Fibroblast of skin of back (primary cell): ENCODE measurements around the gene RPS27A. TPM values are rescaled to one million over a fixed set of nuclear protein-coding genes. Genes with fewer than 3 reads are reported as not detected.
A peak's percentile ranks its signal among the peaks of the same experiment; 100 is the strongest.
"Not testable (repeated sequence)": the region's sequence is repeated elsewhere in the genome, so short reads cannot be mapped to it uniquely, and the experiment has no call there.

ENCODE experiments used
- DNase-seq: peaks from one replicate; pipeline ENCODE4 v3.0.0-alpha.2; 2013
- polyA plus RNA-seq, 2 experiments: library from polyadenylated mRNA; unstranded; fragments of 120-200 nt; gene quantifications; one replicate each; pipeline ENCODE4 v1.2.1, GENCODE V29; 2013; ENCODE audit not compliant: insufficient read length in 2 of 2

The RPS27A gene
- 1,142 TPM for polyA plus RNA-seq (2013, experiment 1 of 2; ENCODE audit: insufficient read length)
- polyA plus RNA-seq (2013, experiment 2 of 2; ENCODE audit: insufficient read length) = 1,251 TPM

DNA sequence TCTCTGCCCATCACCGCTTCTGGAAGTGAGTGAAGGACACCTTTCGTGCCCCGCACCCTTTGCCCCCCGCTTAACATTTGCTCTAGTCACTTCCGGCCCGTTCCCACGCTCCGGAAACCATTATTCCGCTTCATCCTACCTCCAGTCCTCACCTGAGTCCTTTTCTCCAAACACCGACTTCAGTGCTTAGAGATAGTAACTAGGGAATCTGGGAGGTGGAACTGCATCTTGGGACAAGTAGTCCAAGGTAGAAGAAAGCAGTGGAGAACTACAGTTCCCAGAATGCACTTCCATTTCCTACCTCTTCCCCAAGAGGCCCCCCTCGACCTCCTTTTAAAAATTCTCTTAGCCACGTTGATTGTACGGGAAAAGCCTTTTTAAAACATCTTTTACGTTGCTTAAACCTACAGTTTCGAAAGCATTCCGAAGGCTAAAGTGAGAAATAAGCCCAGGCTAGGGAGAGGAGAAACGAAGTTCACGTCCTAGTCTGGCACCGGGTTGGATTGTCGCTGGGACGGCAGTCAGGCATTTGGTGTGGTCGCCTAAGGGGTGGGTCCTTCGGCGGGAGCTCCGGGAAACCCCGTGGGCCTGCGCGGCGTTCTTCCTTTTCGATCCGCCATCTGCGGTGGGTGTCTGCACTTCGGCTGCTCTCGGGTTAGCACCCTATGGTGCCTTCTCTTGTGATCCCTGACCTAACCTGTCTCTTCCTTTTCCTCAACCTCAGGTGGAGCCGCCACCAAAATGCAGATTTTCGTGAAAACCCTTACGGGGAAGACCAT lies at the start of gene RPS27A, which contains the start of gene CLHC1:
Gene RPS27A, plus strand, starts transcription at position 605 of the 779 bp plus-strand sequence. Its CDS starts 137 bp downstream, at position 742.
Gene CLHC1, minus strand, starts transcription at position 210 of the 779 bp plus-strand sequence. CDS start 9,882 bp downstream, outside the sequence.
- DNase-seq = peak; percentile 98

DNA sequence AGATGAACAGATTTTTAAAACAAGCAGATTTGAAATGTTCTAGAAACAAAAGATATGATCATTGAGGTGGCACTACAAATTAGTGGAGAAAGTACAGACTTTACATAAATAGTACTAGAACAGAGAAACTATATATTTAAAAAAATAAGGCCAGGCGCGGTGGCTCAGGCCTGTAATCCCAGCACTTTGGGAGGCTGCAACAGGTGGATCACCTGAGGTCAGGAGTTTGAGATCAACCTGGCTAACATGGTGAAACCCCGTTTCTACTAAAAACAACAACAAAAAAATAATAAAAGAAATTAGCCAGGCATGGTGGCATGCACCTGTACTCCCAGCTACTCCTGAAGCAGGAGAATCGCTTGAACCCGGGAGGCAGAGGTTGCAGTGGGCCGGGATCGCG lies 45.7 kb upstream of the RPS27A start:
- not testable (repeated sequence) for DNase-seq

DNA sequence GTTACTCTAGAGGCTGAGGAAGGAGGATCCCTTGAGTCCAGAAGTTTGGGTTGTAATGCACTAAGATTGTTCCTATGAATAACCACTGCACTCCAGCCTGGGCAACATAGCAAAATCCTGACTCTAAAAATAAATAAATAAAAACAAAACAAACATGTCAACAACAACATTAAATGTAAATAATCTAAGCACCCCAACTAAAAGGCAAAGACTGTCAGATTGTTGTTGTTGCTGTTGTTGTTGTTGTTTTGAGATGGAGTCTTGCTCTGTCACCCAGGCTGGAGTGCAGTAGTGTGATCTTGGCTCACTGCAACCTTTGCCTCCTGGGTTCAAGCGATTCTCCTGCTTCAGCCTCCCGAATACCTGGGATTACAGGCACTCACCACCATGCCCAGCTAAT lies 40.6 kb upstream of the RPS27A start:
- DNase-seq = not testable (repeated sequence)

DNA sequence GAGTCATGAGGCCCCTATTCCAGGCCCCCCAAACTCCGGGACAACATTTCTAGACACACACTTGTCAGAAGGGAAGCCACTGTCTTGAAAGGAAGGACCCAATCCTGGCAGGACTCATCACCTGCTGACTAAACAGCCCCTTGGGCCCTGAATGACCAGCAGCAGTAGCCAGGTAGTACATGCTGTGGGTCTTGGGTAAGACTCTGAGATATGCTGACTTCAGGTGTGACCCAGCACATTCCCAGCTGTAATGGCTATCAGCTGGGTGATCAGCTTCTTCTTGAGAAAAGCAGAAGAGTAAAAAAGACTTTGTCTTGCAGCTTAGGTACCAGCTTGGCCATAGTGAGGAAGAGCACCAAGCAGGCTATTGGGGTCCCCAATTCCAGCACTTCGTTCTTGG lies 36.0 kb upstream of the RPS27A start:
- DNase-seq = no peak

DNA sequence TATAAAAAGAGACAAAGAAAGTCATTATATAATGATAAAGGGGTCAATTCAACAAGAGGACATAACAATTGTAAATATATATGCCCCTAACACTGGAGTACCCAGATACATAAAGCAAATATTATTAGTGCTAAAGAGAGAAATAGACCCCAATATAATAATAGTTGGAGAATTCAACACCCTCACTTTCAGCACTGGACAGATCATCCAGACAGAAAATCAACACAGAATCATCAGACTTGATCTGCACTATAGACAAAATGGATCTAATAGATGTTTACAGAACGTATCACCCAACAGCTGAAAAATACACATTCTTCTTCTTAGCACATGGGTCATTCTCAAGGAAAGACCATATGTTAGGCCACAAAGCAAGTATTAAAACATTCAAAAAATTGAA lies 32.1 kb upstream of the RPS27A start:
- no peak for DNase-seq

DNA sequence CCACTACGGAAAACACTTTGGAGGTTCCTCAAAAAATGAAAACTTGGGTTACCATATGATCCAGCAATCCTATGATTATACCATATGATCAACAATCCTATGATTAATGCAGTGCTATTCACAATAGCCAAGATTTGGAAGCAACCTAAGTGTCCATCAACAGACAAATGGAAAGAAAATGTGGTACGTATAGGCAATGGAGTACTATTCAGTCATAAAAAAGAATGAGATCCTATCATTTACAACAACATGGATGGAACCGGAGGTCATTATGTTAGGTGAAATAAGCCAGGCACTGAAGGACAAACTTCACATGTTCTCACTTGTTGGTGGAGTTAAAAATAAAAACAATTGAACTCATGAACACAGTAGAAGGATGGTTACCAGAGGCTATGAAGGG lies 28.0 kb upstream of the RPS27A start:
- no peak for DNase-seq

DNA sequence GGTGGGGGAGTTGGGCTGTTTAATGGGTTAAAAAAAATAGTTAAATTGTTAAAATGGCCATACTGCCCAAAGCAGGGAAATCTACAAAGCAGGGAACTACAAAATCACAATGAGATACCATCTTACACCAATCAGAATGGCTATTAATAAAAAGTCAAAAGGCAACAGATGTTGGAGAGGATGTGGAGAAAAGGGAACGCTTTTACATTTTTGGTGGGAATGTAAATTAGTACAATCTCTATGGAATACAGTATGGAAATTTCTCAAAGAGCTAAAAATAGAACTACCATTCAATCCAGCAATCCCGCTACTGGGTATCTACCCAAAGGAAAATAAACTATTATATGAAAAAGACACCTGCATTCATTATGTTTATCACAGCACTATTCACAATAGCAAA lies 27.5 kb upstream of the RPS27A start:
- DNase-seq = no peak

DNA sequence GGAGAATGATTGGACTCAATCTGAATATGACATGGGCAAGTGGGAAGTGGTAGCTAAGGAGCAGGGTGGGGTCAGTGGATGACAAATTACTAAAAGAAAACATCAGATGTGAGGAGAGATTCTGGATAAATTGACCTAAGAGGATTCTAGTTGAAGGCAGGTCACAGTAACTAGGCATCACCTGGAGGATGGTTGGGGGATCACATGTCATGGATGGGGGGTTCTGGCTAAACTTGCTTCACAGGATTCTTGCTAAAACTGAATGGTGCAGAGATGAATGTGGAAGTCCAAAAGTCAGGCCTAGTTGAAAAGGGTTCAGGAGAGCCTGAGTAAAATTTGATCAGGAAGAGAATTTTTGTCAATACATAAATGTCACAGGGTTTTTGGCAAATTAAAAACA lies 18.7 kb upstream of the RPS27A start:
- no peak for DNase-seq

DNA sequence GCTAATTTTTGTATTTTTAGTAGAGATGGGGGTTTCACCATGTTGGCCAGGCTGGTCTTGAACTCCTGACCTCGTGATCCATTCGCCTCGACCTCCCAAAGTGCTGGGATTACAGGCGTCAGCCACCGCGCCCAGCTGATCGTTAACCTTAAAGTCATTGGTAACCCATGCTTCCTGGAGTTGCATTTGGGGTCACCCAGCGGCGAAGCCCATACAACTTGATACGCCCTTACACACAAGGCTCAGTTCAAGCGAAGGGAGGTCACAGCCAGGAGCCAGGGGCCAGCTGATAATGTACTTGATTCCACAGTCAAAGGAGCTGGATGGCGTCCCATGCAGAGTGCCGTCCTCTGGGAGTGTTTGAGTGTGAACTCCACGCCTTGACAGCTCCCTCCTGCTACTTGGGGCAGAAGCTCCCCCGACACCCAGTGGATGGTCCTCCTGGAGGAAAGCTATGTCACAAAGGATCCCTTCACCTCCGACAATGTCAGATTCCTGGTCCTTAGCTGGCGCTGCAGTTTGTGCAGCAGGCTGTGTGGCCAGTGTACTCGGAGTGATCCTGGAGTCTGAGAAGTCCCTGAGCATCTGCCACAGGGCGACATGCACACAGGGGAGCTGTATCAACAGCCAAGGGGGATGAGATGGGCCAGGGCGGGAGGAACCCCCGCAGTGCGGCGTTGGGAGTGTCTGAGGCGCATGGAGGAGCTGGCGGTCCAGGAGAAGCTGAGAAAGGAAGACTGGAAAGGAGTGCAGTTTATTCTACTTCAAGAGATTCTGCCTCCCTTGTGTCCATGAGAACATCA lies 8.3 kb upstream of the RPS27A start:
- DNase-seq = no peak

DNA sequence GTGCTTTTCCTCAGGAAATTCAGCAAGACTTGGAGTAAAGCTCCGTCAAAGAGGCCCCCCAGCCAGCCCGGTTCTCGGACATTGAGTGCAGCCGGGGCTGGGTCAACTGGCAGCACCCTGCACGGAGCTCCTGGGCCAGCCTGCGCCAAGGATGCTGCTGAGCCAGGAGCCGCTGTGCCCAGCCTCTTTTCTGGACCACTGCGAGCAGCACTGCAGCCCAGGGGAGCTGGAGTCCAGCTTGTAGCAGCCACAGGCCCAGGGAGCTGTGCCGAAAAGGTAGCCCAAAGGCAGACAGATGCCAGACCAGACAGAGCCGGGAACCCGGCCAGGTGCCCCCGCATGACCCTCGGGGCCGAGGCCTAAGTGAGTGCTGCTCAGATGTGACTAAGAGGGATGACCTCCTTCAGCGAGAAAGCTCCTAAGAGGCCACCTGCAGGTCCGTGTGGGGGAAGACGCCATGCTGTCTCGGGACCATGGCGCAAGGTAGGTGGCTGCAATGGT lies 7.7 kb upstream of the RPS27A start:
- no peak for DNase-seq

DNA sequence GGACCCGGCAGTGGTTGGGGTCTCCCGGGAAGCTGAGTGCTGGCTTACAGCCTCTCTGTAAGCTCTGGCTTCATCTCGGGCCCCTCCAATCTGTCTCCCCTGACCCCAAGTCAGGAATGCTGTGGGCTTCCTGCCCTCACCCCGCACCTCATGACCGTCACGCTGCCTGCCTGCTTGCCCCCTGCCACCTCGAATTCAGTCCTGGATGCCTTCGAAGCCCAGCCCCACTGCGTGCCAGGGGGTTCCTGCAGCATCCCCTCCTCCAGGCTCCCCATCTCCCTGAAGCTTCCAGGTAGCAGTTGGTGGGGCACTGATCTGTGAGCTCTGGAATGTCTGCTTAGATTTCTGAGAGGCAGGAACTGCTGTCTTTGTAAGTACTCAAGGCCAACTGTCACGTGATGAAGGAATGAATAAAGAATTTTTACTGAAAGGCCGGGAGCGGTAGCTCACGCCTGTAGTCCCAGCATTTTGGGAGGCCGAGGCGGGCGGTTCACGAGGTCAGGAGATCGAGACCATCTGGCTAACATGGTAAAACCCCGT lies 6.9 kb upstream of the RPS27A start:
- DNase-seq = no peak

DNA sequence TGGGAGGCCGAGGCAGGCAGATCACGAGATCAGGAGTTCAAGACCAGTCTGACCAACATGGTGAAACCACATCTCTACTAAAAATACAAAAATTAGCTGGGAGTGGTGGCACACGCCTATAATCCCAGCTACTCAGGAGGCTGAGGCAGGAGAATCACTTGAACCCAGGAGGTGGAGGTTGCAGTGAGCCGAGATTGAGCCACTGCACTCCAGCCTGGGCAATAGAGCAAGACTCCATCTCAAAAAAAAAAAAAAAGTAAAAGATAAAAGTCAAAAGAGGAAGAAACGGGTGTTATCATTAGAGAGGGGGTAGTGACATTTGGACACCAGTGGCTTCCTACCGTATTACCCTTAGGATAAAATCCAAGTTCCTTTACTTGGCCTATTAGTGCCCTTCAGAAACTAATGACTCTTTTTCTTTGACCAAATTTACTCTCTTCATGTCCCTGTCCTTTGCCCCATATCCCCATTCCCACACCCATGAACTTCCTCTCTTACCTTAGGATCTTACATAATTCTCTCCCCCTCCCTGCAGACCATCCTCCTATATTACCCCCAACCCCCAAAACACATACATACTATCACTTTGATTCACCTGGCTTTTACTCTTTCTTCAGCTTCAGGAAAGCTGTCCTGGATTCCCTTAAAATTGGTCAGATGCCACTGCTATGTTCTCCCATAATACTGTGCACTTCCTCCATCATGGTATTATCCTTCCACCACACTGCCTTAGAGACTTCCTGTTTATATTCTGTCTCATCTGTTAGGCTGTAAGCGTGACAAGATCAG lies 4.9 kb upstream of the RPS27A start:
- DNase-seq = peak; percentile 14

DNA sequence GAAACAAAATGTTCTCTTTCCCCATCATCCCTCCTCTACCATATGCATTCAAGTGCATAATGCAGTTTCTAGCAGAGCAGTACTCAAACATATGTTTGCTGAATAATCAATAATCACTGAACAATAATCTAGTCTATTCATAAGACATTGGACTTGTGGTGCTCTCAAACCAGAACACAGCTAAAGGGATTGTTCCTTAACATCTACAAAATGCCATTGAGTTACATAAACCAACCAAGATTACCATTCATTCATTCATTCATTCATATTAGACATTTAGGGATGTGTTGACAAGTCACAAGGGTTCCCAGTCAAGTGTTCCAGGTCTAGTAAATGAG lies 4.3 kb upstream of the RPS27A start:
- no peak for DNase-seq

DNA sequence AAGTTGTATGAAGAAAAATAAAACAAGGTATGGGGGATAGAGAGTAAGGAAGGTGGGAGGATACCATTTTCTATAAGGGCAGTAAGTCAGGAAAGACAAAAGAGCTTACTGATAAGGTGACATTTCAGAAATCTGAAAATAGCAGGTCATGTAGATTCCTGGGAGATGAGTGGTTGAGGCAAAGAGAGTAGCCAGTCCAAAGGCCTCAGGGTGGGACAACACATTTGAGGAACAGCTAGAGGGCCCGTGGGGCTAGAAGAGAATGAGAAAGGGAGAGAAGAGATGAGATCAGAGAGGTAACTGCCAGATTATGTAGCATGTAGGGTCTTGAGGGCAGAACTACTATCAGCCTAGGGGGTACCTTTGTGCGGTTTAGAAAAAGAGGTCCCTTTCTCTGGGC lies 3.3 kb upstream of the RPS27A start:
- no peak for DNase-seq

DNA sequence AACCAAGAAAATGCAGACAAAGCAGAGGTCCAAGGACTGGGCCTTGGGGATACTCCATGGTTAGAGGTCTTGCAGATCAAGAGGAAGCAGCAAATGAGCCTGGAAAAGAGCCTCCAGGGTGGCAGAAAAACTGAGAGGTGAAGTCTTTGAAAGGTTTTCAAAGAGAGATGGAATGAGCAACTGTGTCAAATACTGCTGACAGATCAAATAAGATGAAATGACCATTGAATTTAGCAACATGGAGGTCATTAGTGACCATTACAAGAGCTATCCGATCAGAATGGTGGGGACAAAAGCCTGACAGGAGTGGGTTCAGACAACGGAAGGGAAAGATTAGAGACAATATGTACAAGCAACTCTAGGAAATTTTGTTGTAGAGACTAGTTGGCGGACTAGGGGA lies 1.9 kb upstream of the RPS27A start:
- DNase-seq = no peak

DNA sequence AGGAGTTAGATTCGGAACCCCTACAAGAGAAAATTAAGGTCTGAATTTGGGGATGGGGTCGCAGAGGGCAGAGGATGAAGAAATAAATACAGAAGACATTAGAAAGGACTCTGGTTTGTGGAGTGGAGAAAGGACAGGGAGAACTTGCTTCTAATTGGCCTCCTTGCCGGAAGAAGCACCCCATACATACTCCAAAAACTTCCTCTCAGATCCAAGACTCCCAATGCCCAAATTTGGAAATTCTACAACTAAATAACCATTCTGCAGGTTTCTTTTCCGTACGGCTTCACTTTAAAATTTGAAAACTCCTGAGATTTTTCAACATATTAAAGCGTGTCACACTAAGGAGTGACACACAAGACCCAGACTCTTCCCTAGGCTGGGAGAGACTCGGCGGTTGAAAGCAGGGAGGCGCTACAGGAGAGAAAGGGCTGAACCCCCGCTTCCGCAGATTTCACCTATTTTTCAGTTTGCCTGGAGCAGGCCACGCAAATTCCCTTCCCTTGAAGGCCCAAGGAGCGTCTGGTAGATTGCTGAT lies 873 bp upstream of the RPS27A start:
- DNase-seq = peak; percentile 53

DNA sequence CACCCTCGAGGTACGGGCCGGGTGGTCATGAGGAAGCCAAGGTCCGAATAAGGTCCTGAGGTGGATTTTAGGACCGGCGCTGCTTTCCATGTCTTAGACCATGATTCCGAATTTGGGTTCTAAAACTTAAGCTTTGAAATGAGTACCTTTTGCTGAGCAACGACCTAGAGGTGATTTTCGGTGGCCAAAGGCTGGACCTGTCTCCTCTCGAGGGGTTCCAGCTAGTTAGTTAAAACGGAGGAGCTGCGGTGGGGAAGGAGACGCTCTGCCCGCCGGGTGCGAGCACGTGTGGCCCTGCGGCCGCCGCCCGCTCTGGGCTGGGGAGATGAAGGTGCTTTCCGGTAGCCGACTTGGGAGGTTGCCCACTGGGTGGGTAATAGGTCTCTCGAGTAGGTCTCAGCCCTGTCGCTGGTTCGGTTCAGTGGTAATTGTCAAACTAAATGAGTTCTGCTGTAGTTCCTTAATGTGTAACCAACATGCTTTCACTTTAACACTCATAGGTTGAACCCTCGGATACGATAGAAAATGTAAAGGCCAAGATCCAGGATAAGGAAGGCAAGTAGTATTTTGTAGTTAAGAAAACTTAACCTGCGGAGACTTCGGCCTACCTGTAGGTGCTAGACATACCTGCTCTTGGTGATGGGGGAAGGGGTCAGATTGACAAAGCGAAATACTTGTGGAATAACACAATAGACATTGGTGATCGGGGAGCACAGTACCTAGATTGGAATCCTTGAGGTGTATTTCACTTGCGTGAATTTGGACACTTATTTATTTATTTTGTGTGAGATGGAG lies 572 bp downstream of the RPS27A start:
- DNase-seq = peak; percentile 17

DNA sequence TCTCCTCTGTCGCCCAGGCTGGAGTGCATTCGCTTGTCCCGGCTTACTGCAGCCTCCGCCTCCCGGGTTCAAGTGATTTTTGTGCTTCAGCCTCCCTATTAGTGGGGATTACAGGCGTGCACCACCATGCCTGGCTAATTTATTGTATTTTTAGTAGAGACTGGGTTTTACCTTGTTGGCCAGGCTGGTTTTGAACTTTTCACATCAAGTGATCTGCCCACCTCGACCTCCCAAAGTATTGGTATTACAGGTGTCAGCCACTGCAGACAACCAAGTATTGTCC lies 1.1 kb downstream of the RPS27A start:
- no peak for DNase-seq

DNA sequence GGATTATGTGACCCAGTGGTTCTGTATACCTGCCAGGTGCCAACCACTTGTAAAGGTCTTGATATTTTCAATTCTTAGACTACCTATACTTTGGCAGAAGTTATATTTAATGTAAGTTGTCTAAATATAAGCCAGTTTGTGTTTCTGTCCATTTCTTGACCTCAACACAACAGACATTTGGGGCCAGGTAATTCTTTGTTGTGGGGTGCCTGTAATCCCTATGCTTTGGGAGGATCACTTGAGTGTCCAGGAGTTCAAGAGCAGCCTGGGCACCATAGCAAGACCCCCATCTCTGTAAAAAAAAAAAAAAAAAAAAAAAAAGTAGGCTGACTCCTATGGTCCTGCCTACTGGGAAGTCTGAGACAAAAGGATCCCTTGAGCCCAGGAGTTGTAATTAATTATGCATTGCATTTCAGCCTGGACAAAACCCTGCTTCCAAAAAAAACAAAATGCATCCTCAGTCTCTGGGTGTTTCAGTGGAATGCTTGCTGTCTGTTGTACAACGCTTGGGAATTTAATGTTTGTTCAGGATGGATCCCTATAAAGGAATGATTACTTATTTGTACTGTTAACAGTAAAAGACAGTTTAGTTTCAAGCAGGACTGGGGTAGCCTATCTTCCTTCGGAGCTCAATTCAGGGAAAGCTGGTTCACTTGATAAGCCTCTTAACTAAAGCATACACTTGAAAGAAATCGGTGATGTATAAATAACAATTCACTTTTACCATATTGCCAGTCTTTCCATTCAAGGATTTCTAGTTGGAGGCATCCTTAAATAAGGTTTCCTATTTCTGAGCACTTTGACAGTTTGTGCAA lies 3.4 kb downstream of the RPS27A start:
- no peak for DNase-seq

DNA sequence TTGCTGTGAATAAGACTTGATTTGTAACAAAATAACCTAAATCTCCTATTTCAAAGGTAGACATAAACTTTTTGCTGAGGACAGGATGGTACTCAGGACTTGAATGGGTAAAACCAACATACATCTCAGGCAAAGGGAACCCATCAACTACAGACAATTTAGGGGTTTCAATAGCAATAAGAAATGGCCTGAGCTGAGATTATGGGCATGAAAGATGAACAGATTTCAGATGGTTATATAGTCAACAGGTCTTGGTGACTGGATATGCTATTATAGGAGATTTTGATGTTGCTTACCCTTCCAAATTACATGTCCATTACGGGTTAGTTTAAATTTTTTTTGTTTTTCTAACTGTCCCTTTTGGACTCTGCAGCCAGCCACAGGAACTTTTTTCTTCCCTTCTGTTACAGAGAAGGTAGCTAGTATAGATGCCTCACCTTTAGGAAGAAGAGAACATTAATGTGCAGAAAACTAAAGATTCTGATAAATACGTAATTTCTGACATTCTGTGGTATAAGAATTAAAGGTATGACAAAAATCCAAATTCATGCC lies 4.6 kb downstream of the RPS27A start:
- no peak for DNase-seq
